Measurements from ENCODE around the gene ST3GAL4.
"Not testable (repeated sequence)": the region's sequence is repeated elsewhere in the genome, so short reads cannot be mapped to it uniquely, and the experiment has no call there.

Gene ST3GAL4

GRCh38 chr11:126355324-126355925 is at the start of gene ST3GAL4:
ST3GAL4 (plus strand) TSS chr11:126355686; CDS start chr11:126406156, 50,470 bp downstream.
- peak; percentile 94 for DNase-seq

- DNase-seq = no peak
Measured at GRCh38 chr11:126305699-126306098, 49.8 kb upstream of the ST3GAL4 start.

- peak; percentile 57 for DNase-seq
Measured at GRCh38 chr11:126307706-126308105, 47.8 kb upstream of the ST3GAL4 start.

GRCh38 chr11:126308271-126308671 is 47.2 kb upstream of the ST3GAL4 start:
- no peak for DNase-seq

GRCh38 chr11:126308771-126309170 is 46.7 kb upstream of the ST3GAL4 start:
- DNase-seq = not testable (repeated sequence)

GRCh38 chr11:126310200-126310991 is 45.1 kb upstream of the ST3GAL4 start:
- DNase-seq = peak; percentile 89

- DNase-seq = no peak
Measured at GRCh38 chr11:126310992-126311310, 44.5 kb upstream of the ST3GAL4 start.

GRCh38 chr11:126311401-126312291 is 43.8 kb upstream of the ST3GAL4 start:
- DNase-seq = no peak

- peak; percentile 37 for DNase-seq
Measured at GRCh38 chr11:126312961-126313360, 42.5 kb upstream of the ST3GAL4 start.

- no peak for DNase-seq
Measured at GRCh38 chr11:126313826-126314225, 41.7 kb upstream of the ST3GAL4 start.

- DNase-seq = no peak
Measured at GRCh38 chr11:126317432-126317755, 38.1 kb upstream of the ST3GAL4 start.

- peak; percentile 93 for DNase-seq
Measured at GRCh38 chr11:126317756-126318573, 37.5 kb upstream of the ST3GAL4 start.

GRCh38 chr11:126318574-126319373 is 36.7 kb upstream of the ST3GAL4 start:
- peak; percentile 93 for DNase-seq

- no peak for DNase-seq
Measured at GRCh38 chr11:126319374-126319740, 36.1 kb upstream of the ST3GAL4 start.

- DNase-seq = no peak
Measured at GRCh38 chr11:126322996-126323395, 32.5 kb upstream of the ST3GAL4 start.

- no peak for DNase-seq
Measured at GRCh38 chr11:126327281-126328000, 28.0 kb upstream of the ST3GAL4 start.

GRCh38 chr11:126328001-126328390 is 27.5 kb upstream of the ST3GAL4 start:
- no peak for DNase-seq

GRCh38 chr11:126328444-126328843 is 27.0 kb upstream of the ST3GAL4 start:
- DNase-seq = no peak

- DNase-seq = no peak
Measured at GRCh38 chr11:126328938-126329643, 26.4 kb upstream of the ST3GAL4 start.

- no peak for DNase-seq
Measured at GRCh38 chr11:126329644-126330211, 25.8 kb upstream of the ST3GAL4 start.

All from right hindlimb (tissue), 1 donor.